CD4-positive, alpha-beta memory T cell (primary cell): Measurements from ENCODE around the gene CPS1. TPM values are rescaled to one million over a fixed set of nuclear protein-coding genes. Genes with fewer than 3 reads are reported as not detected.

ENCODE experiments used
- CTCF ChIA-PET: fragments of 350-600 bp; sonication (Branson Sonifier 250); formaldehyde crosslinking; loops from one replicate; lab custom pipeline; 2021; ENCODE audit warnings: inconsistent platforms; ENCODE audit not compliant: partially characterized antibody; lab: Charles Lee
- POLR2A ChIA-PET: fragments of 350-600 bp; sonication (Branson Sonifier 250); formaldehyde crosslinking; loops from one replicate; lab custom pipeline; 2021; ENCODE audit not compliant: partially characterized antibody; lab: Charles Lee
- DNase-seq, 5 donors: peaks; one replicate each; pipeline versions ENCODE4 v3.0.0 to v3.0.0-alpha.2; 2020 to 2022; ENCODE audit warnings: mixed read lengths in 1 of 5
- H3K27ac ChIP-seq: one replicate; pipeline ENCODE4 v1.7.0; 2013; ENCODE audit warnings: low read depth, low read length
- H3K27me3 ChIP-seq: 2 replicates; pipeline ENCODE4 v1.7.0; 2013; ENCODE audit warnings: mild to moderate bottlenecking, low read length, moderate library complexity; ENCODE audit not compliant: insufficient read depth
- H3K36me3 ChIP-seq: 2 replicates; pipeline ENCODE4 v1.7.0; 2013; ENCODE audit warnings: mild to moderate bottlenecking, low read length, moderate library complexity; ENCODE audit not compliant: insufficient read depth
- H3K4me1 ChIP-seq: 2 replicates; pipeline ENCODE4 v1.7.0; 2013; ENCODE audit warnings: mild to moderate bottlenecking, low read length, moderate library complexity; ENCODE audit not compliant: insufficient read depth
- H3K4me3 ChIP-seq, 2 donors: one replicate each; pipeline ENCODE4 v1.7.0; 2013; ENCODE audit warnings: low read length in 2 of 2, mild to moderate bottlenecking in 1 of 2
- H3K9me3 ChIP-seq, 2 donors: one replicate each; pipeline ENCODE4 v1.7.0; 2013; ENCODE audit warnings: low read length in 2 of 2, control low read depth in 1 of 2; ENCODE audit not compliant: control insufficient read depth in 1 of 2
- H3K27ac Mint-ChIP-seq, 7 donors: one replicate each; pipeline ENCODE4 v1.8.0; 2020 to 2021; ENCODE audit warnings: mixed read lengths in 7 of 7, mild to moderate bottlenecking in 6 of 7, inconsistent platforms in 3 of 7, moderate library complexity in 3 of 7
- H3K27me3 Mint-ChIP-seq, 2 donors: one replicate each; pipeline ENCODE4 v1.8.0; 2020 to 2021; ENCODE audit warnings: mixed read lengths in 2 of 2
- H3K36me3 Mint-ChIP-seq, 2 donors: one replicate each; pipeline ENCODE4 v1.8.0; 2020 to 2021; ENCODE audit warnings: mixed read lengths in 2 of 2, inconsistent platforms in 1 of 2, mild to moderate bottlenecking in 1 of 2
- H3K4me1 Mint-ChIP-seq, 4 donors: one replicate each; pipeline ENCODE4 v1.8.0; 2020 to 2021; ENCODE audit warnings: mixed read lengths in 4 of 4, mild to moderate bottlenecking in 1 of 4
- H3K4me3 Mint-ChIP-seq, 8 donors: one replicate each; pipeline ENCODE4 v1.8.0; 2020 to 2021; ENCODE audit warnings: mixed read lengths in 8 of 8, mild to moderate bottlenecking in 7 of 8, moderate library complexity in 6 of 8, inconsistent platforms in 3 of 8
- H3K9me3 Mint-ChIP-seq, 8 donors: one replicate each; pipeline ENCODE4 v1.8.0; 2020 to 2021; ENCODE audit warnings: mixed read lengths in 8 of 8, mild to moderate bottlenecking in 5 of 8, inconsistent platforms in 3 of 8, moderate library complexity in 1 of 8
- intact Hi-C: fragments of 100-400 bp; cut with micrococcal nuclease; formaldehyde crosslinking; loops from one replicate; pipeline ENCODE4 v1.15.1; 2023
- polyA plus RNA-seq, 2 donors: library from polyadenylated mRNA; unstranded; fragments of 300-500 nt; fragmentation: Illumina TruSeq; gene quantifications; one replicate each; pipeline ENCODE4 v1.2.3, GENCODE V29; 2021
- total RNA-seq, 2 experiments: library from RNA; stranded (reverse); gene quantifications; one replicate each; pipeline ENCODE4 v1.2.3, GENCODE V29; 2021

CPS1 gene
- total and polyA plus RNA-seq, 4 experiments from 2014 or later = 0.44 TPM; not detected in 3

DNA sequence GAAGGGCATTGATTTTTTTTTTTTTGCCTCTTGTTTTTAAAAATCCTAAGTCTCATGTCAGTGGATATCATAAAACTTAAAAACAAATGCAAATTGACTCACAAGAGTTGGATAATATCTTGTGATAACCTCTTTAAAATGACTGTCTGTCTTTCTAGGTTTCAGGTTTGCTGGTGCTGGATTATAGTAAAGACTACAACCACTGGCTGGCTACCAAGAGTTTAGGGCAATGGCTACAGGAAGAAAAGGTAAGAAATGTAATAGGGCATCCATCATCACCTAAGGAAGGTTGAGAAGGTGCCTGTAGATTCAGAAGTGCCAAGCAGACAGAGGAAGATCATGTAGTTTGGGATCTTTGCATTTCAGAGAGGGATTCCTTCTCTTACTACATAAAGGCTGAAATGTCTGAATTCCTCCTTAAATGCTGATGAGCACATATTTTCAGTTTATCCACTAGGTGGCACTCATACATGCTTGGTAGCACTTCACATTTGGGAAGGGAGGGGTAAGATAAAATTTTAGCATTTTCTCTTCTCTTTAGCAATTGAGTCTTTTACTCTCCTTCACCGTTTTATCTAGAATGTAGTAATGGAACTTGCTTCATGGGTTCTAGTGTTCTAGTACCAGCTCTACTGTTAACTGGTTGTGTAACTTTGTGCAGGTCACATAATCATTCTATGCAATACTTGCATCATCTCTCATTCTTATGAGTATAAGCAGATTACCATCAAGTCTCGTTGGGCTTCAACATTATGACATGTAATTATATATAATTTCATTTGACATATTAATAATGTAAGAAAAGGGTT lies 21.1 kb downstream of the CPS1 start:
- H3K36me3 Mint-ChIP-seq = no peaks in the 10 kb centered on the region
- ChIA-PET POLR2A (no interaction called here), CTCF (interaction anchor here (1.0 to 1.4 kb wide), 3 partner anchors 16 to 1990 kb away, joined by 3 to 4 read pairs (median 4); no protein-coding TSS in a partner anchor)
- Histone ChIP-seq H3K27me3 (no peaks in the 10 kb centered on the region), H3K9me3 (no peaks in the 10 kb centered on the region), H3K4me3 (no peak overlapping the region), H3K27ac (no peak overlapping the region), H3K4me1 (no peaks in the 10 kb centered on the region), H3K36me3 (no peaks in the 10 kb centered on the region)
- no peak overlapping the region for H3K27ac Mint-ChIP-seq
- H3K9me3 Mint-ChIP-seq = no peaks in the 10 kb centered on the region
- no peak overlapping the region for H3K4me3 Mint-ChIP-seq
- DNase-seq = peak in 4 of 5 donors; percentile 9 to 33 (median 24)
- H3K27me3 Mint-ChIP-seq = peaks cover 0 to 2% of the 10 kb centered on the region in 2 donors
- H3K4me1 Mint-ChIP-seq = no peaks in the 10 kb centered on the region
- intact Hi-C loops = loop anchor here (2.0 kb wide), 1 partner anchor 581 kb away; no protein-coding TSS in a partner anchor

DNA sequence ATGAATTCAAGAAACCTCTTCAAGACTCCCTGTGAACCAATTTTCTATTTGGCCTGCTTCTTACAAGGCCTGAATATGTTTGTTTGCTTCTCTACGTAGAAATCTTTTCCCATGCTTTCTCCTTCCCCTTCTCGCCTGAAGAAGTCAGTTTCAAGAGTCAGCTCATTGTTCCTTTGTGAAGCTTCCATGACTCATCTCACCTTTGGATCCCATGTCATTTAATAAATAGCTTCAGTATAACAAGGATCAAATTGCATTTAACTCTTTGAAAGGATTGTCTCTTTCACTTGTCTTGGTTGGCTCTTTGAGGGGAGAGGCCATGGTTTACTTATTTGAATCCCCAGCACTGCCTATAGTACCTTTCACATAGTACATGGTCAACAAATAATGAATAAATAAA lies 28.4 kb downstream of the CPS1 start:
- H3K9me3 ChIP-seq = no peaks in the 10 kb centered on the region
- no peaks in the 10 kb centered on the region for H3K27me3 Mint-ChIP-seq
- no peaks in the 10 kb centered on the region for H3K4me1 ChIP-seq
- DNase-seq = no peak
- no peak overlapping the region for H3K4me3 ChIP-seq
- no peak overlapping the region for H3K4me3 Mint-ChIP-seq
- intact Hi-C loops = no loop called here
- H3K9me3 Mint-ChIP-seq = no peaks in the 10 kb centered on the region
- H3K36me3 ChIP-seq = no peaks in the 10 kb centered on the region
- H3K27ac ChIP-seq = no peak overlapping the region
- CTCF ChIA-PET = no interaction called here
- H3K27me3 ChIP-seq = no peaks in the 10 kb centered on the region
- H3K27ac Mint-ChIP-seq = no peak overlapping the region
- no peaks in the 10 kb centered on the region for H3K4me1 Mint-ChIP-seq
- POLR2A ChIA-PET = no interaction called here
- H3K36me3 Mint-ChIP-seq = no peaks in the 10 kb centered on the region

DNA sequence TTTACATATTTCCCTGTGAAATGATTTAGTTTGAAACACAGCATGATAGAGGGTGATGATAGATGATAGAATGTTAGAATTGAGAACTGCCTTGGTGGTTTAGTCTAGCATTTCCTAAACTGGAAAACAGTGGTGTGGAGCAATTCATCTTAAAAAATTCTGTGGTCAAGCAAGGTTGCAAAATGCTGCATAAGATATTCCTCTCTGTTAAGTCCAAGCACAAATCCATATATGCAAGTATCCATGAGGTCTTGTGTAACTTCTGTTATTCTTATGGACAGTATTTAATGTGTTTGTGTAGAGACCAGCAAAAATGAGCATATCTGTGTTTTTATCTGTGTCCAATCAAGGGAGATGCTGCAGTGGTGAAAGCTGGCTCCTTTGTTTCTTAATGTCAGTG lies 30.0 kb downstream of the CPS1 start:
- no peak for DNase-seq
- ChIA-PET CTCF (no interaction called here), POLR2A (no interaction called here)
- no peak overlapping the region for H3K4me3 ChIP-seq
- H3K4me1 ChIP-seq = no peaks in the 10 kb centered on the region
- intact Hi-C loops = no loop called here
- no peaks in the 10 kb centered on the region for H3K4me1 Mint-ChIP-seq
- H3K27ac Mint-ChIP-seq = no peak overlapping the region
- no peaks in the 10 kb centered on the region for H3K27me3 ChIP-seq
- no peaks in the 10 kb centered on the region for H3K9me3 ChIP-seq
- no peak overlapping the region for H3K27ac ChIP-seq
- no peak overlapping the region for H3K4me3 Mint-ChIP-seq
- H3K36me3 Mint-ChIP-seq = no peaks in the 10 kb centered on the region
- H3K9me3 Mint-ChIP-seq = no peaks in the 10 kb centered on the region
- no peaks in the 10 kb centered on the region for H3K36me3 ChIP-seq
- no peaks in the 10 kb centered on the region for H3K27me3 Mint-ChIP-seq

DNA sequence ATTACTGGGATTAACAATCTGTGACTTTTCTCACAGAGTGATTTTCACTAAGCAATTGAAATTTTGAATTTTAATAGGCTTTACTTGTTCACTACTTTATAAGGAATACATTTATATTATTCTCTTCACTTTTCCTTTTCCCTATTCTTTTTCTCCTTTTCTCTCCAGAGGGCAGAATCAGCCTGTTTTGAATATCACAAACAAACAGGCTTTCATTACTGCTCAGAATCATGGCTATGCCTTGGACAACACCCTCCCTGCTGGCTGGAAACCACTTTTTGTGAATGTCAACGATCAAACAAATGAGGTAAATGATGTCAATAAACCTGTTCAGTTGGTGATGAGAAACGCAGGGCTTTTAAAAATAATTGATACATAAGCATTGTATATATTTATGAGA lies 35.3 kb downstream of the CPS1 start:
- intact Hi-C loops = no loop called here
- ChIA-PET CTCF (no interaction called here), POLR2A (no interaction called here)
- Histone ChIP-seq H3K4me1 (no peaks in the 10 kb centered on the region), H3K9me3 (no peaks in the 10 kb centered on the region), H3K27me3 (no peaks in the 10 kb centered on the region), H3K36me3 (no peaks in the 10 kb centered on the region), H3K27ac (no peak overlapping the region), H3K4me3 (no peak overlapping the region)
- DNase-seq = no peak
- no peaks in the 10 kb centered on the region for H3K9me3 Mint-ChIP-seq
- H3K36me3 Mint-ChIP-seq = no peaks in the 10 kb centered on the region
- no peak overlapping the region for H3K27ac Mint-ChIP-seq
- no peak overlapping the region for H3K4me3 Mint-ChIP-seq
- H3K27me3 Mint-ChIP-seq = no peaks in the 10 kb centered on the region
- no peaks in the 10 kb centered on the region for H3K4me1 Mint-ChIP-seq

DNA sequence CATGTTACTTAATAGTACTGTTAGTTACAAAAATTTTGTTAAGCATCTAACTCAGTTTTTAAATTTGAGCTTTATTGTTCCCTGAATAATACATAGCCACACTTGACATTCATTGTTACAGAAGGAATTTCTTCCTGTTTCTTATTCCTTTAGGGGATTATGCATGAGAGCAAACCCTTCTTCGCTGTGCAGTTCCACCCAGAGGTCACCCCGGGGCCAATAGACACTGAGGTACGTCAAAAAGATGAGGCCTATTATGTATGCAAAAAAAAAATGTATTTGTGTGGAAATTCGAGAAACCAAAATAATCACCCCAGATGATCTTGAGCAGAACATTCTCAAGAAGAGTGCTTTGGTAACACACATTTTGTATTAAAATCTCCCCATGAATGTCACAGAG lies 36.3 kb downstream of the CPS1 start:
- no peak overlapping the region for H3K27ac ChIP-seq
- H3K9me3 ChIP-seq = no peaks in the 10 kb centered on the region
- H3K4me1 ChIP-seq = no peaks in the 10 kb centered on the region
- H3K27me3 Mint-ChIP-seq = no peaks in the 10 kb centered on the region
- H3K36me3 Mint-ChIP-seq = no peaks in the 10 kb centered on the region
- no peaks in the 10 kb centered on the region for H3K27me3 ChIP-seq
- intact Hi-C loops = no loop called here
- no peak overlapping the region for H3K4me3 Mint-ChIP-seq
- no peaks in the 10 kb centered on the region for H3K4me1 Mint-ChIP-seq
- no peak for DNase-seq
- H3K27ac Mint-ChIP-seq = no peak overlapping the region
- H3K9me3 Mint-ChIP-seq = peaks cover 0 to 1% (median 0%) of the 10 kb centered on the region in 8 donors
- CTCF ChIA-PET = interaction anchor here (1.6 to 1.8 kb wide), 2 partner anchors 14 to 16 kb away, joined by 4 to 6 read pairs; no protein-coding TSS in a partner anchor
- POLR2A ChIA-PET = no interaction called here
- no peak overlapping the region for H3K4me3 ChIP-seq
- H3K36me3 ChIP-seq = no peaks in the 10 kb centered on the region

DNA sequence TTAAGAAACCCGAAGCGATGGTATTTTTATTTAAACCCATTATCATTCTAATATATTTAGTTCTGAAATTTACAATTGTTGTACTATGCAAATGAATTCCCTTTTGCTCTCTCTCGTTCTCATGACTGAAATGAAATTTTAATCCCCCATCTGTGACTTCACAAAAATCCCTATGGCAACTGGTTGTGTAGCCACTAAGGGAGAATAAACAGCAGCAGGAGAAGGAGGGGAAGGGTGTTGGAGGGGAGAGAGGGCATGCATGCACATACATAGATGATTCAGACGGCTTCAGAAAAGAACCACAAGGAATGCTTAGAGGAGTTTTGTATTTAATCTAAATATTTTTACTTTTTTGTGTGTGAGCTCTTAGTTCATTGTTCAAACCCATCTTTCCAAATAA lies 36.8 kb downstream of the CPS1 start:
- intact Hi-C loops = no loop called here

DNA sequence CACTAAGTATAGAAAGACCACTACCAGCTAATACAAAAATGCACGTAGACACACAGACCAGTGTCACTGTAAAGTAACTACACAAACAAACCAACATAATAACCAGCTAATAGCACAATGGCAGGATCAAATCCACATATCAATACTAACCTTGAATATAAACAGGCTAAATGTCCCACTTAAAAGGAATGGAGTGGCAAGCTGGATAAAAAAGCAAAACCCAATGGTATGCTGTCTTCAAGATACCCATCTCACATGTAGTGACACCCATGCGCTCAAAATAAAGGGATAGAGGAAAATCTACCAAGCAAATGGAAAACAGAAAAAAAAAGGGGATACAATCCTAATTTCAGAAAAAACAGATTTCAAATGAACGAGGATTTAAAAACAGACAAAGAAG lies 41.8 kb downstream of the CPS1 start:
- no peak overlapping the region for H3K4me3 ChIP-seq
- H3K36me3 ChIP-seq = no peaks in the 10 kb centered on the region
- Mint-ChIP-seq H3K27ac (no peak overlapping the region), H3K36me3 (no peaks in the 10 kb centered on the region), H3K4me1 (no peaks in the 10 kb centered on the region), H3K4me3 (no peak overlapping the region), H3K9me3 (peaks cover 0 to 8% (median 3%) of the 10 kb centered on the region in 8 donors), H3K27me3 (no peaks in the 10 kb centered on the region)
- DNase-seq = no peak
- no peak overlapping the region for H3K27ac ChIP-seq
- H3K4me1 ChIP-seq = no peaks in the 10 kb centered on the region
- ChIA-PET CTCF (no interaction called here), POLR2A (no interaction called here)
- intact Hi-C loops = no loop called here
- H3K9me3 ChIP-seq = no peaks in the 10 kb centered on the region
- no peaks in the 10 kb centered on the region for H3K27me3 ChIP-seq

More for the DNA sequence above, 36.8 kb downstream of the CPS1 start:
- Mint-ChIP-seq H3K9me3 (peaks cover 0 to 5% (median under 1%) of the 10 kb centered on the region in 8 donors), H3K4me3 (no peak overlapping the region), H3K4me1 (no peaks in the 10 kb centered on the region), H3K36me3 (no peaks in the 10 kb centered on the region), H3K27me3 (no peaks in the 10 kb centered on the region), H3K27ac (no peak overlapping the region)
- Histone ChIP-seq H3K9me3 (no peaks in the 10 kb centered on the region), H3K27me3 (no peaks in the 10 kb centered on the region), H3K4me1 (no peaks in the 10 kb centered on the region), H3K27ac (no peak overlapping the region), H3K36me3 (no peaks in the 10 kb centered on the region), H3K4me3 (no peak overlapping the region)
- ChIA-PET CTCF (interaction anchor here (1.6 to 1.8 kb wide), 2 partner anchors 15 to 17 kb away, joined by 4 to 6 read pairs; no protein-coding TSS in a partner anchor), POLR2A (no interaction called here)
- DNase-seq = no peak
